ENCODE results near the gene ACAA1. TPM values are rescaled to one million over a fixed set of nuclear protein-coding genes. Genes with fewer than 3 reads are reported as not detected.
A peak's percentile ranks its signal among the peaks of the same experiment; 100 is the strongest.
"Not testable (repeated sequence)": the region's sequence is repeated elsewhere in the genome, so short reads cannot be mapped to it uniquely, and the experiment has no call there.

ACAA1 gene, protein sequence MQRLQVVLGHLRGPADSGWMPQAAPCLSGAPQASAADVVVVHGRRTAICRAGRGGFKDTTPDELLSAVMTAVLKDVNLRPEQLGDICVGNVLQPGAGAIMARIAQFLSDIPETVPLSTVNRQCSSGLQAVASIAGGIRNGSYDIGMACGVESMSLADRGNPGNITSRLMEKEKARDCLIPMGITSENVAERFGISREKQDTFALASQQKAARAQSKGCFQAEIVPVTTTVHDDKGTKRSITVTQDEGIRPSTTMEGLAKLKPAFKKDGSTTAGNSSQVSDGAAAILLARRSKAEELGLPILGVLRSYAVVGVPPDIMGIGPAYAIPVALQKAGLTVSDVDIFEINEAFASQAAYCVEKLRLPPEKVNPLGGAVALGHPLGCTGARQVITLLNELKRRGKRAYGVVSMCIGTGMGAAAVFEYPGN
- total RNA-seq, result 135 TPM

DNA sequence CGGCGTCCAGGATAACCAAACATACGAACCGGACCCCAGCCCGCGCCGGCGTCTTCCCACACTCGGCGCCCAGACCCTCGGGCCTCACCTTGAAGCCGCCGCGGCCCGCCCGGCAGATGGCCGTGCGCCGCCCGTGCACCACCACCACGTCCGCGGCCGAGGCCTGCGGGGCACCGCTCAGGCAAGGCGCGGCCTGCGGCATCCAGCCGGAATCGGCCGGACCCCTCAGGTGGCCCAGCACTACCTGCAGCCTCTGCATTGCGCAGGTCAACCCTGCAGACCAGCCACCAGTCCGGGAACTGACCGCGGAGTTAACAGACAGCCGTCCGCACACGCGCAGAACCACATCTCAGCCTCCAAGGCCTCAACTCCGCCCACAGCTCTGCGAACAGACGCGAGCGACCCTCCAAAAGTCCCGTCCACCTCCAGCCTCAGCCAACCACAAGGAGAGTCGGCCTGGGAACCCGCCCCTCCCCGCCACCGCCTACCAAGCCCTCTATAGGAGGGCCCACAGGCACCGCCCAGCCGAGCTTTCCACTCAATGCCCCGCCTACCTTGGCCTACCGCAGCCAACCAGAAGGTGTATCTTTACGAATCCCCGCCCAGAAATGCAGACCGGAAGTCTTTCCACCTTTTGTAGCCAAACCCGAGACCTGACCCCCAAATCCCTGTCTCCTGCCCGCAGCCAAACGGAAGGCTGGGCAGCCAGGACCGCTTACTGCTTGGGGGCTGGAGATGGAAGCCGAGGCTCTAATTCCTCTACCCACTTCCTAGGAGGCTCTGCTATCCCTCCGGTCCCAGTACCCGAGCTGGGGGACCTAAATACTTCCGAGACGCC, at the start of gene ACAA1:
Gene ACAA1 (minus strand): TSS at position 351 of the 838 bp plus-strand sequence. CDS start 92 bp downstream, at position 259.
- DNase-seq (ENCODE audit: low spot score), result peak; percentile 100

DNA sequence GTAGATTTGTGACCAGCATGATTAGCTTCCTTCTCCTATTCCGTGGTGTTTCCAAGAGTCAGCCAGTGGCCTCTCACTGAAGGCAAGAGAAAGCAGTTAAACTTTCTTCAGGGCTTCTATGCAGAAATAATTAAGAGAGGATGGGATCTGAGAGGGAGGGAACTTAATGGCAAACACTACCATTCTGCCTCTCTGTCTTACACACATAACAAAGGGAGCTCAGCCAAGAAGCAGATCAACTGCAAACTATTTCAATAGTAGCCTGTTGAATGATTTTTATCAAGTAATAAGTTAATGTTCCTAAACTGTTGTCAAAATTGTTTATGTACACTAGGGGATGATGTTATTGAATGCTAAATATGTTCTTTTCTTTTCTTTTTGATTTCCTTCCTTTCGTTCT, 40.3 kb upstream of the ACAA1 start:
- no peak for DNase-seq (ENCODE audit: low spot score)

DNA sequence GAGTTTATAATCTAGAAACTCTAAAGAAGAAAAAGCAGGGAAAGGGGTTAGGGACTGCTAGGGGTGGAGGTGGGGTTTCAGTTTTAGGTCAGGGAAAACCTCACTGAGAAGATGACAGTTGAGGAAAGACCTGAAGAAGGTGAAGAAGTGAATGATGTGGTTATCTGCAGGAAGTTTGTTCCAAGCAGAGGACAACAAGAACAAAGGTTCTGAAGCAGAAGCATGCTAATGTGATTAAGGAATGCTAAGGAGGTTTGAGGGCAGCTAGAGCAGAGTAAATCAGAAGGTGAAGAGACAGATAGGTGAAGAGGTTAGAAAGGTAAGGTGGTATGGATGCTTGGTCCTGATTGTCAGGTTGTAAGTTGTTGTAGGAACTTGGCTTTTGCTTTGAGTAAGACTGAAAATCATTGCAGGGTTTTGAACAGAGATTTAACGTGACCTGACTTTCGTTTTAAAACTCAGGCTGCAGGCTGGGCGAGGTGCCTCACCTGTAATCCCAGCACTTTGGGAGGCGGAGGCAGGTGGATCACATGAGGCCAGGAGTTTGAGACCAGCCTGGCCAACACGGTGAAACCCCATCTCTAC, 37.0 kb upstream of the ACAA1 start:
- no peak for DNase-seq (ENCODE audit: low spot score)

DNA sequence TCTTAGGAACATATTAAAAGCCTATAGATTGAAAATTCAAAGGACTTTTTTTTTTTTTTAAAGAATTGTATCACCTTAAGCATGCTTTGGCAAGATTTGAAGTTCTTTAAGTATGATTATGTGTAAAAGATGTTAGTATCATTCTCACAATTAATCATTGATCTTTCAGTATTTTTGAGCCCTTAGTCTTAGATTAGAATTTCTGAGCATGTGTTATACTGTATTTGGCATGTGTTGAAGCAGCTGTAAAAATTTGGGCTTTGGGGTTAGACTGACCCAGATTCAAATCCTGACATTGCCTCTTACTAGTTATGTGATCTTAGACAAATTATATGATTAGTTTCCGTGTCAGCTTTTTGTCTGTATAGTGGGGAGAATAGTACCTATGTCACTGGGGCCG, 34.7 kb upstream of the ACAA1 start:
- DNase-seq (ENCODE audit: low spot score), result no peak

DNA sequence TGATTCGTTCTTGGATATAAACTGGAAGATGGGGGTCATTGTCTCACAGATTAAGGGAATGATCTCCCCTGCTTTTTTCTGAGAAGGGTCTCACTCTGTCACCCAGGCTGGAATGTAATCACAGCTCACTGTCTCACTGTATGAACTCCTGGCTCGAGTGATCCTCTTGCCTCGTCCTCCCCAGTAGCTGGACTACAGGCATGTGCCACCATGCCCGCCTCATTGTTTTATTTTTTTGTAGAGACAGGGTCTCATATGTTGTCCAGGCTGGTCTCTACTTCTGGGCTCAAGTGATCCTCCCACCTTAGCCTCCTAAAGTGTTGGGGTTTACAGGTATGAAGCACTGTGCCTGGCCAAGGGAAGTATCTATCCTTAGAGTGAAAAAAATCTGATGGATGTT, 33.8 kb upstream of the ACAA1 start:
- no peak for DNase-seq (ENCODE audit: low spot score)

DNA sequence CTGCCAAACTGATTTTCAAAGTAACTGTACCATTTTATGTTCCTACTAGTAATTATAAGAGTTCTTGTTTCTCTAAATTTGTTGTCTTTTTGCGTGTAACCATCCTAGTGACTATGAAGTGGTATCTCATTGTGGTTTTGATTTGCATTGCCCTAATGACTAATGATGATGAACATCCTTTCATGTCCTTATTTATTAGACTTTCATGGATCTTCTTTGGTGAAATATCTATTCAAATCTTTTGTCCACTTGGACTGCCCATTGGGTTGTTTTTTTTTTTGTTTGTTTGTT, 32.0 kb upstream of the ACAA1 start:
- DNase-seq (ENCODE audit: low spot score), result no peak

DNA sequence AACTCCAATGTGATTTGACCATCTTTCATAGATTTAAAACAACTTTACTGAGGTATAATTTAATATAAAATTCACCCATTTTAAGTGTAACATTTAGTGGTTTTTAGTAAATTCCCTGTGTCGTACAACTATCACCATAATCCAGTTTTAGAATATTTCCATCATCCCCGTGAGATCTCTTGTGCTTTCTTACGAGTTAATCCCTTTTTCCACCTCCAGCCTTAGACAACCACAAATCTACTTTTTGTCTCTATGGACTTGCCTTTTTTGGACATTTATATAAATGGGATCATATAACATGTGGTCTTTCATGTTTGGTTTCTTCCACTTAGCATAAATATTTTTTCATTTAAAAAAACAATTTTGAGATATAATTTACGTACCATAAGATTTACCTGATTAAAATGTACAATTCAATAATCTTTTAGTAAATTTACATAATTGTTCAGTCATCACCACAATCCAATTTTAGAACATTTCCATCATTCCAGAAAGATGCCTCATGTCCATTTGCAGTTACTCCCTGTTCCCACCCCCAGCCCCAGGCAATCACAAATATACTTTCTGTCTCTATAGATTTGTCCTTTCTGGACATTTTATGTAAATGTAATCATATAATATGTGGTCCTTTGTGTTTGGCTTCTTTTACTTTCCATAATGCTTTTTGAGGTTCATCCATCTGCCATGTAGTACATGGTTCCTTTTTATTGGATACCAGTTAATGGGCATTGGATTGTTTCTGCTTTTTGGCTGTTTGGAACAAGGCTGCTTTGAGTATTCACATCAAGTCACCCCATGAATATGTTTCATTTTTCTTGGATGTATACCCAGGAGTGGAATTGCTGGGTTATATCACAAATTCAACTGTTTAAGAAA, 31.5 kb upstream of the ACAA1 start:
- DNase-seq (ENCODE audit: low spot score), result no peak

DNA sequence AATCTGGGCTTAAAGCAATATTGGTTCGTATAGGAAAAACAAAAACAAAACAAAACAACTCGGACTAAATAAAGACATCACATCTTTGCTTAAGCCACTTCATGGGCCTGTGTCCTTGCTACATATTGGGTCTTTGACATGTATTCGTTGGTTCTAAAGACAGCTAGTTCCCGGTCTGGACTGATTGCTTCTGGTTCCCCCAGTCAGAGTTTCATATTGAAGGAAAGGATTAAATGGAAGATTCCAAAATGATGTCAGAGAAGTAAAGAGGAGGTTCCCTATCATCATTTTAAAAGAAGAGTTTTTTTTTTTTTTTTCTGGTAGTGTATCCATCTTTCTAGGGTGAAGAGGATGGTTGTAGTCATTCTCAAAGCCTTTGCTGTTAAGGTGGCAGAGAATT, 30.7 kb upstream of the ACAA1 start:
- DNase-seq (ENCODE audit: low spot score), result no peak

DNA sequence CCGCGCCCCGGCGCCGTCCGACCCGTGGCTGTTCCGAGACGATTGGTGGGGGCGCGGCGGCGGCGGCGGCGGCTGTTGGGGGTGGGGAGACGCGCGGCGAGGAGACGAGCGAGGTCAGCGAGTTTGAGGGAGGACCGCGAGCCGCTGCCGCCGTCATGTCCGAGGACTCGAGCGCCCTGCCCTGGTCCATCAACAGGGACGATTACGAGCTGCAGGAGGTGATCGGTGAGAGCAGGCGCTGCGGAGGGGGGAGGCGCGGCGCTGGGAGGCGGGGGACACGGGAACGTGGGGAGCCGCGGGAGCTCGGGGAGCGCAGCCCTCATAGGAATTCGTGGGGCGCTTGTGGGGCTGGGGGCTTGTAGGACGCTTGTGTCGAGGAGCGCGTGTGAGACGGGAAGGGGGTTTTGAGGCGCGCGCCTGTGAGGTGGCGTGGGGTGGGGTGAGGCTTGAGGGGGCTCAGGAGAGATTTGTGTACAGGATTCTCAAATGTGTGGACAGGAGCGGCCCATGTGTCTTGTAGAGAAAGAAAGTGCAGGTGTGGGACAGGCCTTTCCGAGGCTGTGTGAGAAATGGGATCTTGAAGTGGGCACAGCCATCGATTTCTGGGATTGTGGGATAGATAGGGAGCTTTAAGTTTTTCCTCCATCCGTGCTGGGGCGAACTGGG, 28.9 kb upstream of the ACAA1 start:
- DNase-seq (ENCODE audit: low spot score), result peak; percentile 45

DNA sequence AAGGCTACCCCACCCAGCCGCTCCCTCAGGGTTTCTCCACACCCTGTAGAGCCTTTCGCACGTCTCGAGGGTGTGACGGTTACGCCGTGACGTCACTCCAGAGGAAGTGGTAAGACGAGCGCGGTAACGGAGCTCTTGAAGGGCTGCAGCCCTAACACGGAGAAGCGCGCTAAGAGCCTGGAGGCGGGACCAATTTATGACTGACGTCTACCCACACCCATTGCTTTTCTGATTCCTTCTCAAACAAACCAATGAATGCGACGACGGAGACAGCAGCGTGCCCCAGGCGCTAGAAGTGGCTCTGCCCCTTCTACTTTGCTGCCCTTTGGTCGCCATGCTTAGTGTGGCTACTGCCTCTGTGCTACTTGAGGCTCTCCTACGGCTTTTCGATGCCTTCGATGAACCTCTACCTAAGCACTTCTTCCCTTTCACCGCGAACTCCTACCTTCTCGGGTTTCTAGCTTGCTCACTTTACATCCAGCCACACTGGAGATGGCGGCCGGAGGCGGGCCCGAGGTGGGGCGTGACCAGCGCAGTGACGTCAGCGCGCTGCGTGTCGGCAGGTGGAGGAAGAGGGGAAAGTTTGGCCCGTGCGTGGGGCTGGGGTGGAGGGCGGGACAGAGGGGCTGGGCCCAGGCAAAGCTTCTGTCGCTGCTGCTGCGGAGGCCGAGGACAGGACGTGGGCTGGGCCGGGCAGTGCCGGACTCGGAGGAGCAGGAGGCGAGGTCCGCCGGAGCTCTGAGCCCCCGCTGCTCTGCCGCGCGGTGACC, 28.2 kb upstream of the ACAA1 start, which contains the start of gene OXSR1:
Gene OXSR1 (plus strand): TSS at position 586 of the 770 bp plus-strand sequence. CDS start 340 bp downstream, outside the sequence.
- peak; percentile 100 for DNase-seq (ENCODE audit: low spot score)

DNA sequence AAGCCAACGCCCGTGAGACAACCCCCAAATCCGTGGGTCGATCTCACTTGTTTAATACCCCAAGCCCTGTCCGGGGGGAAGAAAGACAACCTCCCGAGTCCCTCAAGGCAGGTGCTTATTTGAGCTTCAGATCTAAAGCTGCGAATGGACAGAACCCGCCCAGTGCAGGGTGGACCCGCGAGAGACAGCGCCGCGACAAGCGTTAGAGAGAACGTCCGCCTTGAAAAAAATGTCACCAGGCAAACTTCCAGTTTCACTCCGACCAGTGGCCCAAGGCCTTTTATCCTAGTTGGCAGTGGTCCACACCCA, 27.7 kb upstream of the ACAA1 start:
- DNase-seq (ENCODE audit: low spot score), result no peak

DNA sequence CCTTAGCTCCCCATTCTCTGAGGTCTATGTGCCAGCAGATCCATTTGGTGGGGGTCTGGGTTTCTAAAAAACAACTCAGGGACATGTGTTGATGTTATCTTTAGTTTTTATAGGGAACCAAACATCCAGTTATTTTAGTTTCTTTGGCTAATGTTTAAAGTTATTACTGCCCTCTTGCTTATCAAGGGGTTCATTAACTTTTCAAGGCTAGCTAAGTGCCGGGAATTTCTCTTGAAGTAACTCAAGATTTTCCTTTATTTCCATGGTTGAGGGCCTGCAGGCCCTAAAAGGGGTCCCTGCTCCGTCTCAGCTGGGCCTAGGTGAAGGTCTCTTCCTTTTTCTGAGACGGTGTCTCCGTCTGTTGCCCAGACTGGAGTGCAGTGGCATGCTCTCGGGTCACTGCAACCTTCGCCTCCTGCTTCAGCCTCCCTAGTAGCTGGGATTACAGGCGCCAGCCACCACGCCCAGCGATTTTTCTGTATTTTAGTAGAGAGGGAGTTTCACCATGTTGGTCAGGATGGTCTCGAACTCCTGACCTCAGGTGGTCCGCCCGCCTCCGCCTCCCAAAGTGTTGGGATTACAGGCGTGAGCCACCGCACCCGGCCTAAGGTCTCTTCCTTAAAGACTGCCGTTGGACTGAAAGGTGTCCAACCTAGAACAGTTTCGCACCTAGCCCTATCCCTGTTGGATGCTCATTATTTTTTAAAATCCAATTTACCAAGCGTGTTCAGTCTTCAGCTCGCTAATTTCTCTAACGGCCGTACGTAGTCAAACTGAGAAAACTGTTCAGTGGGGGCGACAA, 27.1 kb upstream of the ACAA1 start:
- no peak for DNase-seq (ENCODE audit: low spot score)

DNA sequence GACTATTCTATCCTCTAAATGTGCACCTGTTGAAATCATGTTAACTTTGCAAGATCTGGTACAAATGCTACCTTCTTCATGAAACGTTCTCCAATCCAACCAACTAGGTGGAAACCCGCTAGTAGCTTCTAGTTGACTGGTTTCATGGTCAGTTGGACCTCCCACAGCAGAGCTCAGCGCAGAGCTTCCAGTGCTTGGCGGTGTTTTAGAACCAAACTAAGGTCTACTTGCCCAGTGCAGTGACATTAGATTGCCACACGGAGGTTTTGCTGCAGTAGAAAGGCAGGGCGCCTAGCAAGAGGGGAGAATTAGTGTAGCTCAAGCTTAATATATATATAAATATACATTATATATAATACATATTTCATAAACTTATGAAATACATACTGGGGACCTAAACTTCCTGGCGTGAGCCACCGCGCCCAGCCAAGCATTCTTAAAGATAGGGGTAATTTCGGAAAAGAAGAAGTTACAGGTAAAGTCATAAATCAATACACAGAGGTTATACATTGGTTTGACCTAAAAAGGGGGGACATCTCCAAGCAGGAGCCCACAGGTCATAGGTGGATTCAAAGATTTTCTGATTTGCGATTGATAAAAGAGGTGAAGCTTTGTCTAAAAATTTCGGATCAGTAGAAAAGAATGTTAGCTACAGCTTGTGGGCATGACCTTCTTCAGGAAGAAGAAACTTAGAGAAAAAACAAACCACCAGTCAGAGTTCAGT, 26.4 kb upstream of the ACAA1 start:
- no peak for DNase-seq (ENCODE audit: low spot score)

DNA sequence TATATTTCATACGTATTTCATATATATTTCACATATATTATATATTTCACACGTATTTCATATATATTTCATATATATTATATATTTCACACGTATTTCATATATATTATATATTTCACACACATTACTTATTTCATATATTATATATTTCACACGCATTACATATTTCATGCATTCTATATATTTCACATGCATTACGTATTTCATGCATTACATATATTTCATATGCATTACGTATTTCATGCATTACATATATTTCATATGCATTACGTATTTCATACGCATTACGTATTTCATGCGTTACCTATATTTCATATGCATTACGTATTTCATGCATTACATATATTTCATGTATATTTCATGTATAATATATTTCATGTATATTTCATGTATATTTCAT, 23.8 kb upstream of the ACAA1 start:
- DNase-seq (ENCODE audit: low spot score), result not testable (repeated sequence)

DNA sequence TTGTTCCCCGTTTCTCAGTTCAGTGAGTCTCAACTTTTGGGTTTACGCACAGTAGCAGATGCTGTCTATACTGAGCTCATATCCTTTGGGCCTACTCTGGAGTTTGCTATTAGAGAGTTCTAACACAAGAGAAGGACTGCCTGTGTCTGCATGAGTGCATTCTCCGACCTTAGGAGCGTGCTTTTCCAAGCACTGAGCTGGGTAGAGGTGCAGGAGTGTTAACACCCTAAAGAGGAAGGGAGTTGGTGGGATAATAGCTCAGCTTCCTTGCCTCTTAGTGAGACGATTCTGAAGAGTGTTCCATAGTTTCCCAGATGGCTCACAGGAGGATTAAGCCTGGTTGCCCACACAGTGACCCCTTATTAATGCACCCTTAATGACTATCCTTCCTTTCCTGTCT, 21.5 kb upstream of the ACAA1 start:
- DNase-seq (ENCODE audit: low spot score), result no peak

DNA sequence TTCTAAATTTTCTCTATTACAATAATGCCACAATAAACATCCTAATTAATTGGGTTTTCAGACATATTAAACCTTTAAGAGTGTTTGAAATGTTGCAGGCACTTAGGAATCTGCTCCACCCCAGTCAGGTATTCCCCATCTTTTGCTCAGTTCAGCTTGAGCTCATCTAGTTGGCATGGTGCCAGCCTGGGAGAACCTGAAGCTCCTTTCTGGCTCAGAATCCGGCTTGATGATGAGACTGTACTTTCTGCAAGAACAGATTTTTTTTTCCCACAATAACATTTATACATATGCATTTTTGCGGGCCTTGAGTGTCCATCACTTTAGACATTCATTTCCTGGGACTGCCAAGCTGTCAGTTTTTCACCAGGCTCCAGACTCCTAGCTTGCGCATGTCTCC, 20.7 kb upstream of the ACAA1 start:
- DNase-seq (ENCODE audit: low spot score), result no peak

DNA sequence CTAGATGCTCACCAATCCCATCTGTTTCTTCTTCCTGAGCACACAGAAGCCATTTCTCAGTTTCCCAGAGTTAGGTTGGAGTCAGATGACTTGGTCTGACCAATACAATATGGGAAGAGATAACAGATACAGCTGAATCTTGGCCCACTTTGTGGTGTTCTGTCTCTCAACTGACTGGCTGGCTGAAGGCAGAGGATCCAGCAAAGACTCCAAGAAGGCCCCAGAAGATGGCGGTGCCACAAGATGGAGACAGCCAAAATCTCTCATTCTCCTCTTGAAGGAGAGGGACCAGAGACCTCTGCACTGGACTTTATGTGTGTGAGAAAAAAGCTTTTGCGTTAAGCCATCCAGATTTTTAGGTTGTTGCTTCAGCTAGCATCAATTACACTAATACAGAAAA, 20.2 kb upstream of the ACAA1 start:
- no peak for DNase-seq (ENCODE audit: low spot score)

DNA sequence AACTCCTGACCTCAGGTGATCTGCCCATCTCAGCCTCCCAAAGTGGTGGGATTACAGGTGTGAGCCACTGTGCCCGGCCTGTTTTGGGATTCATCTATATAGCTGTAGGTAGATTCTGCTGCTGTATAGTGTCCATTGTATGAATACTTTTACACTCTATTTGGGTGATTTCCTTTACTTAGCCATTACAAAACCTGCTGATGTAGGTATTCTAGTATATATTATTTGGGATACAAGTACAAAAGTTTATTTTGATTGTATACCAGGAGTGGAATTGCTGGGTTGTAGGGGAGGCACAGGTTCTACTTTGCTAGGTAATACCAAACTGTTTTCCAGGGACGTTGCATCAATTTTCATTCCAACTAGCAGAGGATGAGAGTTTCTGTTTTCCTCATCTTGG, 18.9 kb upstream of the ACAA1 start:
- DNase-seq (ENCODE audit: low spot score), result no peak

DNA sequence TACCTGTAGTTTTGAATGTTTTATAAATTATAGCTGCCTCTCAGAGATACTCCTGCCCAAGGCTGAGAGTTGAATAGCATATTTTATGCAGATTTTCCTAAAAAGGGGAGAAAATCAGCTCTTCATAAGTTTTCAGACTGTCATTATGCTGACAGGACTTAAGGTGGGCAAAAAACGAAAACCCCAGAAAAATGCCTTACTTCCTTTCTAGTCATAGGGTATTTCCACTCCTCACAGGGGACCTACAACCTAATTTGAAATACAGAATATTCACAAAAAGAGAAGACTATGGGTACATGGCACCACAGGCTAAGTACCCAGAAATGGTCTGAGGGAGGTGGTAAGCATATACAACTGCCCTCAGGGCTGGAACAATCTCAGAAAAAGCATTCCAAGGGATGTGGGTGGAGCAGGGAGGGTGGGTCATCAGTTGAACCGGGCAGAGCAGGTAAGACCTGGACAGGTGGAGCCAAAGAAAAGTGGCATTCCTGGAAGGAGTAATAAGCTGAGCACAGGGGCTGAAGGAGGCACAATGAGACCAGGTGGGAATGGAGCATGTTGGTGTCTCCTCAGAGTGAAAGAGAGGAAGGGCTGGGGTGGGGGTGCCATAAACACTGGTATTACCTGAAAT, 17.8 kb upstream of the ACAA1 start:
- no peak for DNase-seq (ENCODE audit: low spot score)

All from mucosa of gallbladder (tissue), 1 donor.